ENCODE measurements around the gene ZDBF2.
"Not testable (repeated sequence)": the region's sequence is repeated elsewhere in the genome, so short reads cannot be mapped to it uniquely, and the experiment has no call there.

ZDBF2 gene

DNA sequence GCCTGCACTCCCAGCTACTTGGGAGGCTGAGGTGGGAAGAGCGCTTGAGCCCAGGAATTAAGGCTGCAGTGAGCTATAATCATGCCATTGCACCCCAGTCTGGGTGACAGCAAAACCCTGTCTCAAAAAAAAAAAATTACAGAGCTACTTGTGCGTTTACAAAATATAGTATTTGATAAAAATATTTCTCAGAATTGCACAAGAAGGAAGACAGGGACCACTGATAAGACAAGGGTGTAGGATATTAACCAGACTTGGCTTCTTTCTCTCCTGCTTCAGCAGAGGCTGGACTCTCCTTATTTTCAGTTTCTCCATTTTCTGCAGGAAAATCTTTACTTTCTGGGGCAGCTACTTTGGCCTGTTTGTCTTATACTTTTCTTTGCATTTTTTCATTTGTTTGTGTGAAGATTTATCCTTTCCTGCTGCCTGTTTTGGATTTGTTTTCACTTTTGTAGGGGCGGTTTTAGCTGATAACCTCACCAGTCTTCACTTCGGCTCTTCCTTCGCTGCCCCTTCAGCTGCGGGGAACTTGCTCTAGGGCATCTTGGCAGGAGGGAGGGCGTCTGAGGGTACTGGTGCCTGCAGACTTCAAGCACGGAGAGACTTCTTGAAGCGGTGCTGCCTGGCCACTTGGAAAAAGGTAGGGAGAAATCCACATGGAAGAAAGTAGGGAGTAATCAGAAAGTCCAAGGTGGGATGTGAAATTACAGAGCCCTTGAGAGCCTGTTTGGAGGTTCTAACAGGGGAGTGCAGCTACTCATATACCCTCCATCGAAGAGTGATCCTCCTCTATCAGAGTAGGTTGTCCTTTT is 14.9 kb upstream of the ZDBF2 start:
- no peak for DNase-seq (ENCODE audit: low read depth)

DNA sequence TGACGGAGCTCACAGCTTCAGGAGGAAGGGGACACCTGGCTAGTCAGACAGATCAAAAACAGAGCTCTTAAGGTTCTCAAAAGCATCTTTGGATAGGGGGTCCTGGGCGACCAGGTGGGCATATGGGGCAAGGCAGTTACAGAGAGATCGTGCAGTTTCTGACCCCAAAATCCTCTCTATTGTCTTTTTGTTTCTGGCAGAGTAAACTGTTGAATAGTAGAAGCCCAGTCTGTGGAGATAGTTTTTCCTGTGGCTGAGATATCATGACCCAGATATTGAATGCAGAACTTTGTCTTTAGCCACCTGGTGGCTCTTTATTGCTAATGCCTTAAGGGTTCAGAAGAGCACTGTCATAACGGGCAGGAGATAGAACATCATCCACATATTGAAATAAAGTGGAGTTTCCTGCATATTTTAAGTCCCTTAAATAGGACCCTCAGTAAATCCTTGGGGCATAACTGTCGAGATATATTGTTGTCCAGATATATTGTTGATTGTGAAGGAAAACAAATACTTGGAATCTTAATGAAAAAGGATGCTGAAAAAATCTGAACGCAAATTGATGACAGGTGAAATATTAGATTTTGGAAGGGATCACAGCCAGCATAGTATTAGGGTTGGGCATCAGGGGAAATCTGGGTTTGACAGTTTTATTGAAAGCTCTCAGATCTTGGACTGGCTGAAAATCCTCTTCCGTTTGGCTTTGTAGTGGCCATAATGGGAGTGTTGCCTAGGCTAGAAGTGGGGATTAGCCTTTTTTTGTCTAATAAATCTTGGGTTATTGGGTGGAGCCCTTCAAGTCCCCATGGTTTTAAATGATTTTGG is 14.1 kb upstream of the ZDBF2 start:
- DNase-seq (ENCODE audit: low read depth) = no peak

DNA sequence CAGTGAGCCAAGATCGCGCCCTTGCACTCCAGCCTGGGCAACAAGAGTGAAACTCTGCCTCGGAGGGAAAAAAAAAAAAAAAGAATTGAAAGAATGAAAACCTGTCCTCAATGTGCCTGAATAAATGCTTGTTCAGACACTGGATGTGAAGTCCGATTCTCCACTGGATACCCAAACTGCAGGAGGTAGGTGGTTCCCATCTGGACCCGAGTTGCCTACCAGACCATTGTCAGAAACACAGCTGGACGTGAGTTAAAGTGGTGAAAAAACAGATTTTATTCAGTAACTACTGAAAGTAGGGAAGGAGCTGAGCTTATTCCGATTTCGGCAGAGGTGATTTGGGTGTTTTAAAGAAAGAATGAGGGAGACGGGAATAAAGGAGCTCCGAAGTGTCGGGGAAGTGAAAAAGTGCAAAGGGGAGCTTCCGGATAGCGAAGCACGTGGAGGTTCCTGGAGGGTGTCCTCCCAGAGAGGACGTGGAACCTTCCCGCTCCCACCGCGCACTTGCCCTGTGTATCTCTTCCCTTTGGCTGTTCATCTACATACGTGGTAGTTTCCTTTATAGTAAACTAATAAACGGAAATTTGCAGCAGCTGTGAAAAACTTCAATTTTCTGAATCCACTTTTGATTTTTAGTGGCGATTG is 10.4 kb upstream of the ZDBF2 start:
- DNase-seq (ENCODE audit: low read depth) = no peak

DNA sequence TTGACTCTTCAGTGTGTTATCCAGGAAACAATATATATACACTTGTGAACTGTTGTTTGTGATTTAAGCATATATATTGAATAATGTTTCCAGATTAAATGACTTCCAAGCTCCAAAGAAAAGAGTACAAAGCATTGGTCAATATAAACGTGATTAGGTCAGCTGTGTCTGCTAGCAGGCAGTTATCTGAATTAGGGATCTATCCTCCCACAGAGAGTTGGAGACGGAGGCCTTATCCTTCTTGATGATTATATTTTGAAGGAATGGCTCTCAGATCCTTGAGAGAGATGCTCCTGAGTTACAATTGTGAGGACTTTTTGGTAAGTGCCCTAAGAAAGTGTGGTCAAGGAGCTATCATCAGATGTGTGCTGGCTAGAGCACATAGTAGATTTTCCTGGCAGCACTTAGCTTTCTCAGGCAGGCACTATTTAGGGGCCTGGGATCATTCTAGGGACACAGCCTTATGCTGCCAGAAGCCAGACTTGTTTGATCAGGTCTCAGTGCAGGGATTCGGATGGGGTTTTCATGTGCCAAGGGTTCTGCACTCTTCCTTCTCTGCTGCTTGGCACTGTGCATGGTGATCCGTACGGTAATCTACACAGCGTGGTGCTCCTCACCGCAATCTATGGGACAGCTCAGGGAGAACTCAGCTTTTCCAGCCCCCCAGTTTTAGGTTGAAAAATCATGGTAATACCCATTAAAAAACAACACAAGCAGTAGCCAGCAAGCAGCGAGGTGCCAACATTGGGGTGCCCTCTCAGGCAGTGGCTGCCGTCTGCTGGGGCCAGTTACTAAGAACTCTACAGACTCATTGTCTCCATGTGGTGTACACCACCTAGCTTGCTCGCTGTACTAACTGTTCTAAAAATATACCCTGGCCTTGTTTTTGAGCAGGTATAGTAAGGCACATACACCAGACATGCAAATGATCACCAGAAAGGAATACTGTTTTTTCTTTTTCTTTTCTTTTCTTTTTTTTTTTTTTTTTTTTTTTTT is 8.0 kb upstream of the ZDBF2 start:
- no peak for DNase-seq (ENCODE audit: low read depth)

DNA sequence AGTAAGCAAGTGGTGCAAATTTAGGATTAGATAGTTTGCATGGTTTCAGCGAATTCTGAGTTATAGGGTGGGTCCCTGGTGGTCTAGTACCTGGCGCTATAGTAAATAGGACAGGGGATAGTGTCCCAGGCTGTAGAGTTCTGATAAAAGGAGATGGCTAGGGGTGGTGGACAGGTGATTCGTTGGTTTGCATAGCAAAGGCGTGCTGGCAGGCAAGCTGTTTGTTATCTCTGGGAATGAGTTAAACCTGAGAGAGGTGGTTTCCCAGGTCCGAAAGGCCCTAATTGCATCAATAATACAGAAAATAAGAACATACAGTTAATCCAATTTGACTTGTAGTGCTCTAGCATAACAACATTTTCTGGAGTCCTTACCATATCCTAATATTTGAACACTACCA is 6.9 kb upstream of the ZDBF2 start:
- no peak for DNase-seq (ENCODE audit: low read depth)

DNA sequence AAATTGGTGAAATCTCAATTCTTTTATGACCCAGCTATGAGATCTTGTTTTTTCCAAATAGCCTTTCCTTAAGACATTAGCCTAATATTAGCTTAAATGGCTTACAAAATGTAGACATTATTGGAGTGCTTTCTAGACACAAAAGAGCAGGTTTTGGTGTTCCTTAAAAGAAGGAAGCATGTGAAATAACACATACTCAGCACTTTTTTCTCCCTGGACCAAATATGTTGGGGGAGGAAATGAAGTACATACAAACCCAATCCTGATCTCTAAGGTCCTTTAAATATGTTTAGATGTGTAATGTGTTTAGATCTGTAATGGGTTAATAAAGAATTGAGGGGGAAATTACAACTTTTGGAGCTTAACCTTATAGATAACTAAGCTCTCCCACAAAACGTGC is 3.4 kb upstream of the ZDBF2 start:
- no peak for DNase-seq (ENCODE audit: low read depth)

DNA sequence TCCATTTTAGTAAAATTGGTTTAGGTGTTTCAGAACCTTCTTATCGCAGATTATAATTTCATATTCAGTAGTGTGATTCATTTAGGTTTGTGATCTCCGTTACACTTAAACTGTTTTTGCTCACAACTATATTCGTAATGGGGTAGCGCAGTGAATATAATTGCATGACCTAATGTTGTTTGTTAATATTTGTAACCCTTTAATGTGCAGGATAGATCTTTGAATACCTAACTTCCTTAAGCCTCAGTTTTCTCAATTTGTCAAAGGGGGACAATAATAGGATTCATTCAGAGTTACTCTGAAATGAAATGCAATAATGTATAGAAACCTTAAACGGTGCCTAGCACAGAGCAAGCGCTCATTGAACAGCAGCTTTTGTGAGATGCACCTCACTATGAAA is 558 bp upstream of the ZDBF2 start:
- no peak for DNase-seq (ENCODE audit: low read depth)

DNA sequence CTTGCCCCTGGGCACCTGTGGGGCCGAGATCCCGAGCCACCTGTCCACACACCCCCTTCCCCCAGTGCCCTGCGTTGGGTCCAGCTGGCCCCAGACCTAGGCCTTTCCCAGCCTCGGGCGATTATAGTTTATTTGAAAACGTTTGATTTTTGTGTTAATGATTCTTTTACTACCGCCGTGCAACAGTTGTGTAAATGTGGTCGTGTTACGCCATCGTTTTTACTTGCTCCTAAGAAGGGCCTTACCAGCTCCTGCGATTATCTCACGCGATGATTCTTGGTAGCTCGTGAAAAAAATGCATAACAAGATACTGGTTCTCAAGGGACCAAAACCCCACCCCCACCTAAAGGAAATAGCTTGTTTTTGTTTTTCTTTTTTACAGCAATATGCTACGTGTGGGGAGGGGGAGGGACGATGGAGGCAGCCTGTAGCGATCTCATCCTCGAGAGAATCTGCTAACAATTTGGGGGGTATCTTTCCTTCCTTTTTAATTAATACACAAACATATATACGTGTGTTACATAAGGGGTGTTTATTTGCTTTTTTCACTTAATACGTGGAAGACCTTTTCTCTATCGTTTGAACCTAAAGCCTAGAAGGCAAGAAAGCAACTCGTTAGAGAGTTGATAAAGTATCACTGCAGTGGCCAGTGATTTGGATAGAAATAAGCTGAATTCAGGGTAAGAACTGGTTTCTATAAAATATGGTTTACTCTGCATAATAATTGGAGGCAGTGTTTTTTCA is 1.0 kb downstream of the ZDBF2 start:
- DNase-seq (ENCODE audit: low read depth) = peak; percentile 1

DNA sequence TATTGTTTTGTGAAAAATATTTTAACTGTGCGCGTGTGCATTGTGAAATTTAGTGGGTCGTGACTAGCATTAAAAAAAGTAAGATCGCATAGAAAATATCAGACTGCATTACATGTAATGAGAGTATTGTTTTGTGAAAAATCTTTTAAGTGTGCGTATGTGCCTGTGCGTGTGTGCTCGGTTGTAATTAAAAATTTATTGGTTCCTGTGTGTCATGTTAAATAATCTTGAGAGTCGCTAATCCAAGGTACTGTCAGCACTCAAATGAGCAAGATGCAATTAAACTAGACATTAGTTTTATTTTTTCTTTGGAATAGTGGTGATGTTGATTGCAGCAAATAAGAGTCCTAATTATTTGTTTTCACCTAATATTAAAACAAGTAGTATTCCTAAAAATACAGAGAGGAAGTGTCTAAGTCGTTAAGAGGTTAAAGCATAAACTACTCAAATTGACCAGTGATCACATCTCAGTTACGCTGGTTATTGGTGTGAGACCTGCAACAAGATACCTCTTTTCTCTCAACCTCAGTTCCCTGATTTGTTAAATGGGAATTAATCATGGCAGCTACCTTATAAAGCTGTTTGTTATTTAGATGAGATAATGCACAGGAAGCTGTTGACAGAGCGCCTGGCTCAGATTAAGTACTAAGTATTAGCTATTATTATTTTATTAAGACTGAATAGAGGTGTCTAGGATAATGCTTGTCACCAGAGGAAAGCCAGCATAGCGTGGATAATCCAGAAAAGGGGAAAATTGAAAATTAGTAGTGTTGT is 1.9 kb downstream of the ZDBF2 start:
- DNase-seq (ENCODE audit: low read depth) = no peak

DNA sequence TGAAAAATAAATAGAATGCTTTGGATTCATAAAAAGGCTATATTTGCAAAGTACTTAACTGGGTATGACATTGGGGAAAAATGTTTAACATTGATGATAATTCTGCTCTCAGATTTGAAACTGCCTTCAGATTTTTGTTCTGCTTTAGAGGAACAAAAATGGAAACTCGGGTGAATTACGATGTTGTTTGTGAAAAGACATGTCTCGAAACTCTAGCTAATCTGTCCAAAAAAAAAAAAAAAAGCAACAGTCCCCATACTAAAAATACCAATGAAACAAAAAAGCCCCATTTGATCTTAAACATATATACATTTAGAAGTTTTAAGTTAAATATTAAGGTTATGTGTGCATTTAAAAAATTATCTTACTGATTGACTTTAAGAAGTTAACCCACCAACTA is 3.0 kb downstream of the ZDBF2 start:
- no peak for DNase-seq (ENCODE audit: low read depth)

DNA sequence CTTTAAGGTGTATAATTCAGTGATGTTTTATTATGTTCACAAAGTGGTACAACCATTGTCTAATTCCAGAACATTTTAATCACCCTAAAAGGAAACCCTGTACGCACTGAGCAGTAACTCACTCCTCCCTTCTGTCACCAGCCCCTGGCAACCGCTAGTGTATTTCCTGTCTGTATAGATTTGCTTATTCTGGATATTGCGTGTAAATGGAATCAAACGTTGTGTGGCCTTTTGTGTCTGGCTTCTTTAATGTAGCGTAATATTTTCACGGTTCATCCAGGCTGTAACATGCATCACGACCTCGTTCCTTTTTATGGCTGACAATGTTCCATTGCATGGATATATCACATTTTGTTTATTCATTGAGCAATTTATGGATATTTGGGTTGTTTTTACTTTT is 8.3 kb downstream of the ZDBF2 start:
- no peak for DNase-seq (ENCODE audit: low read depth)

DNA sequence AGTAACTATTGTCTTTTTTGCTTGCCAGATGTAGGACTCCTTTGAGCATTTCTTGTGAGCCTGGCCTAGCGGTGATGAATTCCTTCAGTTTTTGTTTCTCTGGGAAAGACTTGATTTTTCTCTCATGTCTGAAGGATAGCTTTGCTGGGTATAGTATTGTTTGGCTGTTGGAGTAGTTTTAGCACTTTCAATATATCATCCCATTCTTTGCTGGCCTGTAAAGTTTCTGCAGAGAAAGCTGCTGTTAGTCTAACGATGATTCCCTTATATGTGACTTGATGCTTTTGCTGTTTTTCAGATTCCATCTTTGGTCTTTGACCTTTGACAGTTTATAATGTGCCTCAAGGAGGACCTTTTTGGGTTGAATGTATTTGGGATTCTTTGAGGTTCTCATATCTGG is 12.7 kb downstream of the ZDBF2 start:
- DNase-seq (ENCODE audit: low read depth) = no peak

DNA sequence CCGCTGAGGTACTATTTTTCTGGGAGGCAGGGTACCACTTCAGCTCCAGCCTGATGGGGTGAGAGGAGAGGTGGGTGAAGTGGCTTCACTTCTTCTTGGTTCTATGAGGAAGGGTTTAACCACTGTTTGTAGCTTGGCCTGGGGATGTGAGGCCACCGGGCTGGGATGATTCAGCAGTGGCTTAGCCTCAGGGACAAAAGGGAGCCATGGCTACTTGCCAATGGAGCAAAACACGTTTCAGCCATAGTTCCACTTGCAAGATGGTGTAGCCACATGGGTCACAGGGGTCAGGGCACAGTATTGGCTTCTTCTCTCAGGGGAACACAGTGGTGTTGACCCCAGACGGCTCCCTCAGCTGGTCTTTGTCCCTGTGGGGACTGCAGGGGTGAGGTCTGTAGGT is 14.9 kb downstream of the ZDBF2 start:
- no peak for DNase-seq (ENCODE audit: low read depth)

DNA sequence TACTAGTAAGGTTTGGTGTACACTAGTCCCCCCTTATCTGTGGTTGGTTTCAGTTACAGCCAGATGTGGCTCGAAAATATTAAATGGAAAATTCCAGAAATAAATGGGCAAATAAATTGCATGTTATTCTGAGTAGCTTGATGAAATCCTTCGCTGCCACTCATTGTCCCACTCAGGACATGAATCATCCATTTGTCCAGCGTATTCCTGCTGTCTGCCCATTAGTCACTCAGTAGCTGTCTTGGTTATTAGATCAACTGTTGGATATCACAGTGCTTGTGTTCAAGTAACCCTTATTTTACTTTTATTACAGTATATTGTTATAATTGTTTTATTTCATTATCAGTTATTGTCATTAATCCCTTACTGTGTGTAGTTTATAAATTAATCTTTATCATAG is 21.7 kb downstream of the ZDBF2 start:
- no peak for DNase-seq (ENCODE audit: low read depth)

DNA sequence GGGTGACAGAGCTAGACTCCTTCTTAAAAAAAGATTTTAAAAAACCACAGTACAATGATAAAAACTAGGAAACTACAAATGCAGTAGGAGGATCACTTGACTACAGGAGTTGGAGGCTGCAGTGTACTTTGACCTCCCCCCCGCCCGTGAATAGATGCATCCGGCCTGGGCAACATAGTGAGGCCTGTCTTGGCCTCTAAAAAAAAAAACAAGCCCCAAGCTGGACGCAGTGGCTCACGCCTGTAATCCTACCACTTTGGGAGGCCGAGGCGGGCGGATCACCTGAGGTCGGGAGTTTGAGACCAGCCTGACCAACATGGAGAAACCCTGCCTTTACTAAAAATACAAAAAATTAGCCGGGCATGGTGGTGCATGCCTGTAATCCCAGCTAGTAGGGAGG is 25.1 kb downstream of the ZDBF2 start:
- not testable (repeated sequence) for DNase-seq (ENCODE audit: low read depth)

DNA sequence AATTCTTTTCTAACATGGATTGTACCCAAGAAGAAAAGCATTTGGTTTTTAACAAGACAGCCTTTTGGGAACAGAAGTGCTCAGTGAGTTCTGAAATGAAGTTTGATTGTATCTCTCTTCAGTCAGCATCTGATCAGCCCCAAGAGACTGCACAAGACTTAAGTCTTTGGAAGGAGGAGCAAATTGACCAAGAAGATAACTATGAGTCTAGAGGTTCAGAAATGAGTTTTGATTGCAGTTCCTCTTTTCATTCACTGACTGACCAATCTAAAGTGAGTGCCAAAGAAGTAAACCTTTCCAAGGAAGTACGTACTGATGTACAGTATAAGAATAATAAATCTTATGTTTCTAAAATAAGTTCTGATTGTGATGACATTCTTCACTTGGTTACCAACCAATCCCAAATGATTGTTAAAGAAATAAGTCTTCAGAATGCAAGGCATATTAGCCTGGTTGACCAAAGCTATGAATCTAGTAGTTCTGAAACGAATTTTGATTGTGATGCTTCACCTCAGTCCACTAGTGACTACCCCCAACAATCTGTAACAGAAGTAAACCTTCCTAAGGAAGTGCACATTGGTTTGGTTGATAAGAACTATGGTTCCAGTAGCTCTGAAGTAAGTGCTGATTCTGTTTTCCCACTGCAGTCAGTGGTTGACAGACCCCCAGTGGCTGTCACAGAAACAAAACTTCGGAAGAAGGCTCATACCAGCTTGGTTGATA is 31.2 kb downstream of the ZDBF2 start:
- no peak for DNase-seq (ENCODE audit: low read depth)

DNA sequence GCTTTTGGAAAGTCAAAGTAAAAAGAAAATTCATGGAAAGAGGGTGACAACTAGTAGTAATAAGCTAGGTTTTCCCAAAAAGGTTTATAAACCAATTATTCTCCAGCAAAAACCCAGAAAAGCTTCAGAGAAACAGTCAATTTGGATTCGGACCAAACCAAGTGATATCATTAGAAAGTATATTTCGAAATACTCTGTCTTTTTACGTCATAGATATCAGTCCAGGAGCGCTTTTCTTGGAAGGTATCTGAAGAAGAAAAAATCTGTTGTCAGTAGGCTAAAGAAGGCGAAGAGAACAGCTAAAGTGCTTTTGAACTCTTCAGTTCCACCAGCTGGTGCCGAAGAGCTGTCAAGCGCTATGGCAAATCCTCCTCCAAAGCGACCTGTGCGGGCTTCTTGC is 36.6 kb downstream of the ZDBF2 start:
- DNase-seq (ENCODE audit: low read depth) = no peak

DNA sequence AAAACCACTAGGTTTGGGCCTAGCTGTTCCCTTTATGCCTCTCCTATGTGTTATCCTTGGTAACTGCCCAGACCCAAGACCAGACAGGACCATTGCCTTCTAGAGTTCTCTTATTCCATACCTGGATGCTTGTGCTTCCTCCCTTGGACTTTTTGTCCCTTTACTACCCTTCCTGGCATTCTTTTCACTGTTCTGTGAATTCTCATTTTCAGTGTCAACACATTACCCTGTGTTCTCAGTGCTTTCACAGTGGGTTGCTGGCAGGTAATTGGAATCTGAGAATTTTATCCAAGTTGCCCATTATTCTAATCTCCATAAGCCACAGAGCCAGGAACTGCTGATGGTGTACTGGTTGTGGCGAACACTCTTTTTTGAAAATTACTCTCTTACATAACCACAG is 41.7 kb downstream of the ZDBF2 start:
- DNase-seq (ENCODE audit: low read depth) = no peak

DNA sequence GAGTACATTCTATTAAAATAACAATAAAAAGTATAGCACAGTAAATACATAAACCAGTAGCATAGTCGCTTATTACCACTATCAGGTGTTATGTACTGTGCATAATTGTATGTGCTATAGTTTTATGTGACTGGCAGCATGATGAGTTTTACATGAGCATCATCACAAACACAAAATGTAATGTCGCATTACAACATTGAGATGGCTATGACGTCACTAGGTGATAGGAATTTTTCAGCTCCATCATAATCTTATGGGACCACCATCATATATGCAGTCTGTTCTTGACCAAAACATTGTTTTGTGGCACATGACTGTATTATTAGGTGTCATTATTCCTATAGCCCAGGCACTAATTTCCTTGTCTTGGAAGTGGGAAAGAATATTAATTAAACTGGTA is 48.6 kb downstream of the ZDBF2 start:
- no peak for DNase-seq (ENCODE audit: low read depth)

DNA sequence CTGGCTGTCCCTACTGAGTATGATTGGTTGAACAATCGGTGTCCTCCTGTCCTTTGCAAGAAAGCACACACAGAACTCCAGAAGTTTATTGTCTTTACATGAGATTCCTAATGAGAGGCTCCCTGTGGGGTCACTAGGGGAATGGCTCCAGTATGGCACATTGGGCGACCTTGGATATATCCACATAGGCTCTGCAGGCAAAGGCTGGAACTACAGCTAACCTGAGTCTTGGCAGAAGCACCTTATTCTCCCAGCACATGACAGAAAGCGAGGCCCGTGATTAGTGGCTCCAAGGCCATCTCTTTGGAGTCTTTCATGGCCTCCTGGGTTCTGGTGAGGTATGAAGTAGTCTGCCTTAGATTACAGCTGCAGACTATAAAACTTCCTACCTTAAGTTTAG is 49.0 kb downstream of the ZDBF2 start:
- DNase-seq (ENCODE audit: low read depth) = no peak

Measured in activated T-cell treated with anti-CD3 and anti-CD28 coated beads for 48 hours (primary cell).